ENCODE measurements around the gene RIC8B.
"Not testable (repeated sequence)": the region's sequence is repeated elsewhere in the genome, so short reads cannot be mapped to it uniquely, and the experiment has no call there.

Gene RIC8B

GRCh38 chr12:106919910-106920544, 145.5 kb downstream of the RIC8B start:
- Histone ChIP-seq H3K27ac (ENCODE audit: low read depth, low read length) (no peak overlapping the region), H3K4me1 (ENCODE audit: control insufficient read depth, low read length) (peaks cover 5% of the 10 kb centered on the region), H3K4me3 (ENCODE audit: low read length) (no peak overlapping the region), H3K27me3 (ENCODE audit: control insufficient read depth, low read length) (peaks cover 38% of the 10 kb centered on the region), H3K79me2 (ENCODE audit: control insufficient read depth, low read length) (no peaks in the 10 kb centered on the region), H3K4me2 (ENCODE audit: low read length) (no peak overlapping the region), H3F3A (ENCODE audit: control insufficient read depth, insufficient read depth) (no peaks in the 10 kb centered on the region), H3K9me3 (ENCODE audit: control insufficient read depth, insufficient read depth, low read length) (no peaks in the 10 kb centered on the region), H3K36me3 (ENCODE audit: control insufficient read depth, low read length) (no peaks in the 10 kb centered on the region), H4K20me1 (ENCODE audit: control insufficient read depth, insufficient read depth, low read depth, low read length) (0 out of 2 replicates have a peak, but pooled peaks cover 6% of the 10 kb centered on the region), H3K9me2 (replicated peaks; ENCODE audit: control insufficient read depth, low read length) (no peaks in the 10 kb centered on the region)
- TF ChIP-seq EZH2phosphoT487 (IDR thresholded peaks at IDR 0.05; ENCODE audit: borderline replicate concordance, low read length) (no peak), CTCF (IDR thresholded peaks at IDR 0.05; ENCODE audit: low read depth, low read length, poor library complexity, severe bottlenecking) (peak; percentile 77)

GRCh38 chr12:106921976-106922375, 147.5 kb downstream of the RIC8B start:
- not testable (repeated sequence) for H3K9me2 ChIP-seq (replicated peaks; ENCODE audit: control insufficient read depth, low read length); H4K20me1 ChIP-seq (ENCODE audit: control insufficient read depth, insufficient read depth, low read depth, low read length); H3K4me2 ChIP-seq (ENCODE audit: low read length); H3K9me3 ChIP-seq (ENCODE audit: control insufficient read depth, insufficient read depth, low read length); H3K36me3 ChIP-seq (ENCODE audit: control insufficient read depth, low read length); H3K4me1 ChIP-seq (ENCODE audit: control insufficient read depth, low read length); H3K4me3 ChIP-seq (ENCODE audit: low read length); H3K27ac ChIP-seq (ENCODE audit: low read depth, low read length); H3F3A ChIP-seq (ENCODE audit: control insufficient read depth, insufficient read depth); H3K79me2 ChIP-seq (ENCODE audit: control insufficient read depth, low read length)
- H3K27me3 ChIP-seq (ENCODE audit: control insufficient read depth, low read length), result peaks cover 26% of the 10 kb centered on the region

- H3K9me3 ChIP-seq (ENCODE audit: control insufficient read depth, insufficient read depth, low read length); H3K79me2 ChIP-seq (ENCODE audit: control insufficient read depth, low read length); H3K36me3 ChIP-seq (ENCODE audit: control insufficient read depth, low read length); H3K4me3 ChIP-seq (ENCODE audit: low read length); H3K4me2 ChIP-seq (ENCODE audit: low read length); H4K20me1 ChIP-seq (ENCODE audit: control insufficient read depth, insufficient read depth, low read depth, low read length); H3K9me2 ChIP-seq (replicated peaks; ENCODE audit: control insufficient read depth, low read length); H3F3A ChIP-seq (ENCODE audit: control insufficient read depth, insufficient read depth); H3K4me1 ChIP-seq (ENCODE audit: control insufficient read depth, low read length); H3K27ac ChIP-seq (ENCODE audit: low read depth, low read length): not testable (repeated sequence)
- H3K27me3 ChIP-seq (ENCODE audit: control insufficient read depth, low read length), result peaks cover 17% of the 10 kb centered on the region
These were observed 149.1 kb downstream of the RIC8B start for GRCh38 chr12:106923594-106923993.

- no peaks in the 10 kb centered on the region for H3K36me3 ChIP-seq (ENCODE audit: control insufficient read depth, low read length)
- no peaks in the 10 kb centered on the region for H3F3A ChIP-seq (ENCODE audit: control insufficient read depth, insufficient read depth)
- H3K27ac ChIP-seq (ENCODE audit: low read depth, low read length), result no peak overlapping the region
- H3K79me2 ChIP-seq (ENCODE audit: control insufficient read depth, low read length), result no peaks in the 10 kb centered on the region
- no peaks in the 10 kb centered on the region for H3K4me1 ChIP-seq (ENCODE audit: control insufficient read depth, low read length)
- TF ChIP-seq CTCF (IDR thresholded peaks at IDR 0.05; ENCODE audit: low read depth, low read length, poor library complexity, severe bottlenecking) (no peak), EZH2phosphoT487 (IDR thresholded peaks at IDR 0.05; ENCODE audit: borderline replicate concordance, low read length) (no peak)
- H3K27me3 ChIP-seq (ENCODE audit: control insufficient read depth, low read length), result peaks cover 15% of the 10 kb centered on the region
- H3K4me3 ChIP-seq (ENCODE audit: low read length), result no peak overlapping the region
- 0 out of 2 replicates have a peak, but pooled peaks cover 1% of the 10 kb centered on the region for H4K20me1 ChIP-seq (ENCODE audit: control insufficient read depth, insufficient read depth, low read depth, low read length)
- no peaks in the 10 kb centered on the region for H3K9me3 ChIP-seq (ENCODE audit: control insufficient read depth, insufficient read depth, low read length)
- no peak overlapping the region for H3K4me2 ChIP-seq (ENCODE audit: low read length)
- H3K9me2 ChIP-seq (replicated peaks; ENCODE audit: control insufficient read depth, low read length), result no peaks in the 10 kb centered on the region
These were observed 149.9 kb downstream of the RIC8B start for GRCh38 chr12:106924268-106924861.
